WTC11 (cell line): ENCODE data around the gene RSPH10B. TPM values are rescaled to one million over a fixed set of nuclear protein-coding genes. Genes with fewer than 3 reads are reported as not detected.
"Not testable (repeated sequence)": the region's sequence is repeated elsewhere in the genome, so short reads cannot be mapped to it uniquely, and the experiment has no call there.

Source experiments
- ATAC-seq: fragments of 200-7000 bp; cut with Tn5 transposase; 2 replicates; pipeline ENCODE4 v1.10.0; 2021; ENCODE audit warnings: mild to moderate bottlenecking, moderate library complexity
- CTCF ChIA-PET: fragments of 300-600 bp; sonication (Branson Sonifier 250); formaldehyde crosslinking; loops from one replicate; lab custom pipeline; 2021; ENCODE audit warnings: antibody characterized with exemption; lab: Charles Lee
- POLR2A ChIA-PET: fragments of 350-600 bp; sonication (Branson Sonifier 250); formaldehyde crosslinking; loops from one replicate; lab custom pipeline; 2021; ENCODE audit warnings: antibody characterized with exemption; lab: Charles Lee
- DNase-seq: peaks from one replicate; pipeline ENCODE4 v3.0.0; 2021; ENCODE audit warnings: low spot score
- H3K27ac Mint-ChIP-seq: 2 replicates; pipeline ENCODE4 v1.8.0; 2021; ENCODE audit warnings: mixed read lengths
- H3K27me3 Mint-ChIP-seq: 2 replicates; pipeline ENCODE4 v1.8.0; 2021; ENCODE audit warnings: low read depth, mild to moderate bottlenecking, moderate library complexity, mixed read lengths
- H3K36me3 Mint-ChIP-seq: 2 replicates; pipeline ENCODE4 v1.8.0; 2021; ENCODE audit warnings: mixed read lengths
- H3K4me1 Mint-ChIP-seq: 2 replicates; pipeline ENCODE4 v1.8.0; 2022; ENCODE audit warnings: mixed read lengths
- H3K4me3 Mint-ChIP-seq: 2 replicates; pipeline ENCODE4 v1.8.0; 2021; ENCODE audit warnings: mild to moderate bottlenecking, moderate library complexity, mixed read lengths
- H3K9me3 Mint-ChIP-seq: 2 replicates; pipeline ENCODE4 v1.8.0; 2021; ENCODE audit warnings: mixed read lengths
- ZNF121 ChIP-seq: sonication (generic); formaldehyde crosslinking; IDR thresholded peaks from 2 replicates; pipeline ENCODE4 v1.8.0; 2023; ENCODE audit warnings: missing genetic modification reagents
- total RNA-seq: library from RNA; stranded (reverse); gene quantifications from 3 replicates; pipeline ENCODE4 v1.2.3, GENCODE V29; 2021

Gene RSPH10B
- total RNA-seq, 1 experiment from 2014 or later, result 0.35 TPM

DNA sequence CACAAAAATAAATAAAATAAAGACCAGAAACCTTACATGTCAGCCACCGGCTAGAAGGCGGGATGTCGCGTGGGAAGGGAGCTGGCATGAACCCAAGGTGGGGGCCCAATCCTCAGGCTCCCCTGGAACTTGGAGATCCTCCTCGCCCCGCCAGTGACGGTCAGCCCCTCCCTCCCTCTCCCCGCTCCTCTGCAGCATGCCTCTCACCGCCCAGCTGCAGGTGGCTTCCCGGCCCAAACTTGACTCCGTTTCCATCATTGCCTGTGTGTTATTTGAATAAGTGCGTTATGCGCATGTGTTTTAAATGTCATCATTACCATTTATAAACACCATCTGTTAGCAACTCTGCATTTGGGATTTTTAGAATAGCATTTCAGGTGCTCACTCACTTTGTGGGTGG, 7.3 kb downstream of the RSPH10B start:
- CTCF ChIA-PET, H3K9me3 Mint-ChIP-seq, H3K4me3 Mint-ChIP-seq, H3K36me3 Mint-ChIP-seq, POLR2A ChIA-PET, H3K27me3 Mint-ChIP-seq, H3K4me1 Mint-ChIP-seq, H3K27ac Mint-ChIP-seq: not testable (repeated sequence)
- DNase-seq (peak; percentile 28), ATAC-seq (peak; percentile 76)

DNA sequence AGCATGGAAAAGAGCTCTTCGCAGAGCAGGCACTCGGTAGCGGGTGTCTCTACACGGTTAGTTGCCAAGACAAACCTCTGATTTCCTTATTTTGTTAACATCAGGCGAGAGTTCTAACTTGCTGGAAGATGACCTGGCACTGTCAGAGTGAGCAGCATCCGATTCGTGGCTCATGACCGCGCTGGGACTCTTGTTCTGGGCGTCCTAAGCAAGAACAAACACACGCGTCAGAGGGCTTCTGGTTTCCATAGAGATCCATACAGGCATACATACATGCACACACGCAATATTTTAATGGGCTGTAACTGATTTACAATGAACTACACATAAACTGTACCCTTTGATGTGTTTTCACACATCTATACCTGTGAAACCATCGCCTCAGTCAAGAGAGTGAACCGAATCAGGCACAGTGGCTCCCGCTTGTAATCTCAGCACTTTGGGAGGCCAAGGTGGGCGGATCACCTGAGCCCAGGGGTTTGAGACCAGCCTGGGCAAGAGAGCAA, 35.5 kb downstream of the RSPH10B start:
- DNase-seq, CTCF ChIA-PET, H3K27me3 Mint-ChIP-seq, H3K9me3 Mint-ChIP-seq, POLR2A ChIA-PET, ATAC-seq, H3K36me3 Mint-ChIP-seq, H3K27ac Mint-ChIP-seq, H3K4me1 Mint-ChIP-seq, H3K4me3 Mint-ChIP-seq: not testable (repeated sequence)

DNA sequence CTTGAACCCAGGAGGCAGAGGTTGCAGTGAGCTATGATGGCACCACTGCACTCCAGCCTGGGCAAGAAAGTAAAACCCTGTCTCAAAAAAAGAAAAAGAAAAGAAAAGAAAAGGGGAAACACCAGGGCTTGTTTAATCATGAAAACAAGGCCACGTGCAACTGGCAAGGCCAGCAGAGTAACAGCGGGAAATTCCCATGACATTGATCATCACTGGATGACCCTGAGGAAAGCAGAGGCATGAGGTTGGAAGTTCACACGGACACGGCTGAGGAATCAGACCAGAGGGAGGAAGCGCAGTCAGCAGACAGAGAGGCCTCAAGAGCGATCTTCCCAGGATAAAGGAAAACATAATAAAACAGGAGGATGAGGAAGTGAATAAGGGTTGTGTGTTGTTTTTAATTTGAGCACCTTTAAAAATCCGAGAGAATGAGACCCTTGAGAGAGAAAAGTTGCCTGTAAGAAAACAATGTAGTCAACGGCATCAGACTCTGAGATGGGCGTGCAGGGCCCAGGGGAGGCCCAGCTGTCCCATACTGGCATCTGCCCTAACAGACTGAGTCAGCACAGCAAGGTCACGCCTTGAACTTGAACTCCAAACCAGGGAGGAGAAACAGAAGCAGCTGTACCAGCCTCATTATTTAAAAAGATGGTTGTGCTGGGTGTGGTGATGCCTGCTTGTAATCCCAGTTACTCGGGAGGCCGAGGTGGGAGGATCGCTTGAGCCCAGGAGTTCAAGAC, 38.4 kb downstream of the RSPH10B start:
- not testable (repeated sequence) for DNase-seq

GRCh38 chr7:5931250-5931649, 39.2 kb downstream of the RSPH10B start:
- H3K27ac Mint-ChIP-seq, ATAC-seq, H3K9me3 Mint-ChIP-seq, H3K4me3 Mint-ChIP-seq, CTCF ChIA-PET, H3K4me1 Mint-ChIP-seq, H3K36me3 Mint-ChIP-seq, DNase-seq, H3K27me3 Mint-ChIP-seq, POLR2A ChIA-PET: not testable (repeated sequence)
- 0 out of 2 replicates have a peak, but pooled peaks have one; percentile 19 for TF ChIP-seq ZNF121

More for the DNA sequence above, 38.4 kb downstream of the RSPH10B start:
- H3K4me1 Mint-ChIP-seq, H3K27me3 Mint-ChIP-seq, H3K4me3 Mint-ChIP-seq, CTCF ChIA-PET, ATAC-seq, H3K27ac Mint-ChIP-seq, H3K36me3 Mint-ChIP-seq, H3K9me3 Mint-ChIP-seq, POLR2A ChIA-PET: not testable (repeated sequence)

- H3K4me1 Mint-ChIP-seq, H3K4me3 Mint-ChIP-seq, H3K36me3 Mint-ChIP-seq, POLR2A ChIA-PET, DNase-seq, H3K9me3 Mint-ChIP-seq, H3K27me3 Mint-ChIP-seq, ATAC-seq, H3K27ac Mint-ChIP-seq, CTCF ChIA-PET: not testable (repeated sequence)
Observed at GRCh38 chr7:5930290-5930689, 40.2 kb downstream of the RSPH10B start.

DNA sequence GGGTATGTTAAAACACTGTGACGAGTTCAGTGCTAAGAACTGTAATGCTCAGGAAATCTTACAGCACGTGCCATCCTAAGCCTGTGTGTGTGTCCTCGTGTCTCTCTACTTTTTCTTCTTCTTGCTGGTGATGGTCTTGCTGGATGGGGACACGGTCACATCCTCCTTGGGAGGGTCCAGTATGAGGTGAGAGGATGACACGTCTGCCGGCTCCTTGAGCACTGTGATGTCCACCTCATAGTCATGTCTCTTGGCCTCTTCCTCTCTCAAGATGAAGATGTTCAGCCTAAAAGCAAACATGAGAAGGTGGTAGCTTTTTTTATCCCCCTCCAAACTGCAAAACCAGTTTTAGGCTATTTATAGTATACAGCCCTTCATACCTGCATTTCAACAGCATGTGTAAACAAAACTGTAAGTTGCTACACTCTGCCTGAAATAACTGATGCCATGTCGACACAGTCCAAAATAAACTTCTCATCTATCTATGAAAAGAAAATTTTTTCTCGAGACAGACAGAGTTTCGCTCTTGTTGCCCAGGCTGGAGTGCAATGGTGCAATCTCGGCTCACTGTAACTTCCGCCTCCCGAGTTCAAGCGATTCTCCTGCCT, 44.1 kb downstream of the RSPH10B start:
- H3K4me3 Mint-ChIP-seq, H3K36me3 Mint-ChIP-seq, ATAC-seq, DNase-seq, H3K27ac Mint-ChIP-seq, H3K4me1 Mint-ChIP-seq, POLR2A ChIA-PET, H3K27me3 Mint-ChIP-seq, CTCF ChIA-PET, H3K9me3 Mint-ChIP-seq: not testable (repeated sequence)

GRCh38 chr7:5924630-5925029, 45.9 kb downstream of the RSPH10B start:
- DNase-seq, H3K4me1 Mint-ChIP-seq, H3K9me3 Mint-ChIP-seq, H3K36me3 Mint-ChIP-seq, H3K4me3 Mint-ChIP-seq, CTCF ChIA-PET, ATAC-seq, POLR2A ChIA-PET, H3K27me3 Mint-ChIP-seq, H3K27ac Mint-ChIP-seq: not testable (repeated sequence)

GRCh38 chr7:5924180-5924579, 46.3 kb downstream of the RSPH10B start:
- ATAC-seq, H3K4me3 Mint-ChIP-seq, H3K9me3 Mint-ChIP-seq, H3K27ac Mint-ChIP-seq, DNase-seq, H3K4me1 Mint-ChIP-seq, POLR2A ChIA-PET, CTCF ChIA-PET, H3K27me3 Mint-ChIP-seq, H3K36me3 Mint-ChIP-seq: not testable (repeated sequence)

- DNase-seq, H3K9me3 Mint-ChIP-seq, POLR2A ChIA-PET, H3K27ac Mint-ChIP-seq, H3K4me3 Mint-ChIP-seq, H3K27me3 Mint-ChIP-seq, CTCF ChIA-PET, H3K4me1 Mint-ChIP-seq, H3K36me3 Mint-ChIP-seq: not testable (repeated sequence)
- ATAC-seq, result peak; percentile 81
Observed at GRCh38 chr7:5916529-5916928, 54.0 kb downstream of the RSPH10B start.

DNA sequence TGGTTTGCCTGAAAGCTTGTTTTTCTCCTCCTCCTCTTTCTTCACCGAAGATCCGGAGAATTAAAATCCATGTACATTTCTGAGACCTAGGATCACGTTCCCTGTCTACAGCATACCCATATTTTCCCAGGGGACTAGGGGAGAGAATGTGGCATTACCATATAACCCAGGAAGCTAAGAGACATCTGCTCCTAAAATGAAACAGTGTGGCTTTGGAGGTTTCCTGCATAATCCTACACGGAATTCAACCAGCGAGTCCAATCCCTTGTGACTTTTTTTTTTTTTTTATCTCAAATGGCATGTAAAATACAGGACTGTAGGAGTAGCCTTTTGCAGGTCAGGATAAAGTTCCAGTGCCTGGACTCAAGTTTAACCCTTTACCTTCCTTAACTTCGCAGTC, 61.7 kb downstream of the RSPH10B start:
- H3K4me3 Mint-ChIP-seq, CTCF ChIA-PET, H3K27ac Mint-ChIP-seq, DNase-seq, H3K9me3 Mint-ChIP-seq, H3K4me1 Mint-ChIP-seq, ATAC-seq, POLR2A ChIA-PET, H3K27me3 Mint-ChIP-seq: not testable (repeated sequence)
- H3K36me3 Mint-ChIP-seq, result peaks cover 11% of the 10 kb centered on the region

DNA sequence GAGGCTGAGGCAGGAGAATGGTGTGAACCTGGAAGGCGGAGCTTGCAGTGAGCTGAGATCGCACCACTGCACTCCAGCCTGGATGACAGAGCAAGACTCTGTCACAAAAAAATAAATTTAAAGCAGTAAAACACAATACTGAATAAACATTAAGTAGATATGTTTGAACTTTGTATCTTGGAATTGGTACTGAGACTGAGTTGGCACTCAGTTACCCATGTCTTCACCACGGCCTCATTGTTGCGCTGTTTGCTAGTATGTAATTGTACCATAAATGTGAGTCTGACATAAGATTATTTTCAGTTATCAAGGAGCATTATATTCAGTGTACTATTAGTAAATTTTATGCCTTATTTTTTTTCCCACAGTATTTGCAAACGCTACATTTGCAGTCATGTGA, 65.8 kb downstream of the RSPH10B start:
- H3K9me3 Mint-ChIP-seq, H3K4me1 Mint-ChIP-seq, H3K27me3 Mint-ChIP-seq, H3K4me3 Mint-ChIP-seq, H3K36me3 Mint-ChIP-seq, POLR2A ChIA-PET, CTCF ChIA-PET, ATAC-seq, H3K27ac Mint-ChIP-seq, DNase-seq: not testable (repeated sequence)

DNA sequence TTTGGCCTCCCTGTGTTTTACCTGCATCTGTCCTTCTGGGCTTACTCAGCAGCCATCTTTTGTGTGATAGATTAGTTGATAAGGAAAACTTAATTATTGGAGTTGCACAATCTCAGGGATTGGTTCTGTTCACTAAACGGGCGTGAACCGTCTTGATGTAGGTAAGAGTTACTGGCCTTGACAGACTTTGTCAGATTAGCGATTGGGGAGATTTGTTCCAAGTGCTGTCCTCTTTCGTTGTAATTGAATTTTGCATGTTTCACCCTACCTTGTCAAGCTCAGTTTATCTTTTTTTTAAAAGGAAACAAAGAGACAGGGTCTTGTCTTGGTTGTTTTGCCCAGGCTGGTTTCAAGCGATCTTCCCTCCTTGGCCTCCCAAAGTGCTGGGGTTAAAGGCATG, 67.5 kb downstream of the RSPH10B start:
- H3K27ac Mint-ChIP-seq, CTCF ChIA-PET, H3K9me3 Mint-ChIP-seq, H3K4me3 Mint-ChIP-seq, DNase-seq, ATAC-seq, H3K4me1 Mint-ChIP-seq, POLR2A ChIA-PET, H3K27me3 Mint-ChIP-seq, H3K36me3 Mint-ChIP-seq: not testable (repeated sequence)
